ENCODE data around the gene ASS1. TPM values are rescaled to one million over a fixed set of nuclear protein-coding genes. Genes with fewer than 3 reads are reported as not detected.

ASS1 gene
- total and polyA plus RNA-seq, 2 of the 13 experiments (the other 11 are each of a cell fraction or from before 2014, with no cell fraction given): 77.6 to 122 TPM

DNA sequence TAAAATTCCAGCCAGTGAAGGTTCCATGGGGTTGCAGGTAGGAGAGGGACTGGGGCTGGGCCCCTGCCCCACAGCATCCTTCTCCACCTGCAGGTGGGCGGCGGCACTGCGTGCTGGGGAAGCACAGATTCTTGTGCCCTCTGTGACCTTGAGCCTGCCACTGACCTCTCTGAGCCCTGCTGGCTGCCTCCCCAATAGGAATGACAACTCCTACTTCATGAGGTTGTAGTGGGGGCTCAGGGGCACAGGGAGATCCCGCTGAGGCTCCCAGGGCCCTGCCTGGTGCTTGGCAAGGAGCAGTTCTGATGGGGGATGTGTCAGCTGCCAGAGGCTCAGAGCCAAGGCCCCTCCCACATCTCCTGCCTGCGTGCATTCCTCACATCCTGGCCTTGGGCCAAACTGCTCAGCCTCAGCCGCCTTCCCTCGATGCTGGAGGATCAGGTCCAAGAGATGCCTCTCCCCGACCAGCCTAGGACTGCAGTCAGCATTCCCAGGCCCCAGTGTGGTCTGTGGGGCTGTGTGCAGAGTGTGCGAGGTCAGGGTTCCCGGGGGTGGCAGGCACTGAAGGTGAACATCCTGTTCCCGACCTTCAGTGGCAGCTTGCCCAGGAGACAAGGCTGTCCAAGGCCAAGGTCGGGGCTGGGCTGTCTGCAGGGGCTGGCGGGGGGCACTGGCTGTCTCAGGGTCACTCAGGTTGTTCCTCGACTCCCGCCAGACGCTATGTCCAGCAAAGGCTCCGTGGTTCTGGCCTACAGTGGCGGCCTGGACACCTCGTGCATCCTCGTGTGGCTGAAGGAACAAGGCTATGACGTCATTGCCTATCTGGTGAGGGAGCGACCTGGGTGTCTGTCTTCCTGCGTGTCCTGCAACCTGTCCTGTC, 7.0 kb downstream of the ASS1 start (continued):
- no peak for TF ChIP-seq ZNF282 (IDR thresholded peaks at IDR 0.05; ENCODE audit: partially characterized antibody)
- no peak for TF ChIP-seq RFXAP (CRISPR knock-in tag; IDR thresholded peaks at IDR 0.05; ENCODE audit: borderline replicate concordance)
- TF ChIP-seq HDAC2 (CRISPR knock-in tag; IDR thresholded peaks at IDR 0.05): no peak; the same call in 1 of the 2 replicates
- no peak for TF ChIP-seq ZNF839 (CRISPR knock-in tag; IDR thresholded peaks at IDR 0.05; ENCODE audit: borderline replicate concordance)
- TF ChIP-seq, protein P1, sequence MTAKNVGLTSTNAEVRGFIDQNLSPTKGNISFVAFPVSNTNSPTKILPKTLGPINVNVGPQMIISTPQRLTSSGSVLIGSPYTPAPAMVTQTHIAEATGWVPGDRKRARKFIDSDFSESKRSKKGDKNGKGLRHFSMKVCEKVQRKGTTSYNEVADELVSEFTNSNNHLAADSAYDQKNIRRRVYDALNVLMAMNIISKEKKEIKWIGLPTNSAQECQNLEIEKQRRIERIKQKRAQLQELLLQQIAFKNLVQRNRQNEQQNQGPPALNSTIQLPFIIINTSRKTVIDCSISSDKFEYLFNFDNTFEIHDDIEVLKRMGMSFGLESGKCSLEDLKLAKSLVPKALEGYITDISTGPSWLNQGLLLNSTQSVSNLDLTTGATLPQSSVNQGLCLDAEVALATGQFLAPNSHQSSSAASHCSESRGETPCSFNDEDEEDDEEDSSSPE (CRISPR knock-in tag; IDR thresholded peaks at IDR 0.05): no peak
- no peak for TF ChIP-seq ZNF775 (CRISPR knock-in tag; IDR thresholded peaks at IDR 0.05; ENCODE audit: borderline replicate concordance)
- 0 out of 2 replicates have a peak, but pooled peaks have one; percentile 7 for TF ChIP-seq JUND (CRISPR knock-in tag; IDR thresholded peaks at IDR 0.05)
- TF ChIP-seq NPAS2 (CRISPR knock-in tag; IDR thresholded peaks at IDR 0.05; ENCODE audit: borderline replicate concordance): no peak
- TF ChIP-seq SALL1 (CRISPR knock-in tag; IDR thresholded peaks at IDR 0.05): peak; percentile 28; the same call in 1 of the 2 replicates
- TF ChIP-seq, protein P2, sequence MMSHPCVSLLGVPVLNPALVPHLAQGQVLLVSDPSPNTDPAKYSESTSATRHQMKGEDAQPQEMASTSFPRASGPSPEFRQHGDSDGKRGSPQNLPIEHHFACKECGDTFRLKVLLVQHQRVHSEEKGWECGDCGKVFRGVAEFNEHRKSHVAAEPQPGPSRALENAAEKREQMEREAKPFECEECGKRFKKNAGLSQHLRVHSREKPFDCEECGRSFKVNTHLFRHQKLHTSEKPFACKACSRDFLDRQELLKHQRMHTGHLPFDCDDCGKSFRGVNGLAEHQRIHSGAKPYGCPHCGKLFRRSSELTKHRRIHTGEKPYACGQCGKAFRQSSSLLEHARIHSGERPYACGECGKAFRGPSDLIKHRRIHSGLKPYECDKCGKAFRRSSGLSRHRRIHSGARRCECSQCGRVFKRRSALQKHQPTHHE (CRISPR knock-in tag; IDR thresholded peaks at IDR 0.05; ENCODE audit: borderline replicate concordance): no peak
- TF ChIP-seq, protein P3, sequence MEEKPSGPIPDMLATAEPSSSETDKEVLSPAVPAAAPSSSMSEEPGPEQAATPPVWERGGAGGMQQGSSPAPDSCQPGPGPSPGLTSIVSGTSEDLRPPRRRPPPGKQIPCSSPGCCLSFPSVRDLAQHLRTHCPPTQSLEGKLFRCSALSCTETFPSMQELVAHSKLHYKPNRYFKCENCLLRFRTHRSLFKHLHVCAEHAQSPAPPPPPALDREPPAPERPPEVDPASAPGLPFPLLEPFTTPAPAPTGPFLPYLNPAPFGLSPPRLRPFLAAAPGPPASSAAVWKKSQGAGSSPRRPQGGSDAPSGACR (CRISPR knock-in tag; IDR thresholded peaks at IDR 0.05): no peak
- peak; percentile 56; the same call in 1 of the 2 replicates for TF ChIP-seq TBX2 (CRISPR knock-in tag; IDR thresholded peaks at IDR 0.05; ENCODE audit: borderline replicate concordance)
- no peak for TF ChIP-seq ZNF253 (CRISPR knock-in tag; IDR thresholded peaks at IDR 0.05; ENCODE audit: borderline replicate concordance)
- TF ChIP-seq, protein P4, sequence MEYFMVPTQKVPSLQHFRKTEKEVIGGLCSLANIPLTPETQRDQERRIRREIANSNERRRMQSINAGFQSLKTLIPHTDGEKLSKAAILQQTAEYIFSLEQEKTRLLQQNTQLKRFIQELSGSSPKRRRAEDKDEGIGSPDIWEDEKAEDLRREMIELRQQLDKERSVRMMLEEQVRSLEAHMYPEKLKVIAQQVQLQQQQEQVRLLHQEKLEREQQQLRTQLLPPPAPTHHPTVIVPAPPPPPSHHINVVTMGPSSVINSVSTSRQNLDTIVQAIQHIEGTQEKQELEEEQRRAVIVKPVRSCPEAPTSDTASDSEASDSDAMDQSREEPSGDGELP (IDR thresholded peaks at IDR 0.05; ENCODE audit: borderline replicate concordance, low read depth): peak; percentile 22; the same call in 1 of the 2 replicates
- no peak for TF ChIP-seq HNRNPUL1 (IDR thresholded peaks at IDR 0.05; ENCODE audit: low read depth, low read length)
- TF ChIP-seq, protein P5, sequence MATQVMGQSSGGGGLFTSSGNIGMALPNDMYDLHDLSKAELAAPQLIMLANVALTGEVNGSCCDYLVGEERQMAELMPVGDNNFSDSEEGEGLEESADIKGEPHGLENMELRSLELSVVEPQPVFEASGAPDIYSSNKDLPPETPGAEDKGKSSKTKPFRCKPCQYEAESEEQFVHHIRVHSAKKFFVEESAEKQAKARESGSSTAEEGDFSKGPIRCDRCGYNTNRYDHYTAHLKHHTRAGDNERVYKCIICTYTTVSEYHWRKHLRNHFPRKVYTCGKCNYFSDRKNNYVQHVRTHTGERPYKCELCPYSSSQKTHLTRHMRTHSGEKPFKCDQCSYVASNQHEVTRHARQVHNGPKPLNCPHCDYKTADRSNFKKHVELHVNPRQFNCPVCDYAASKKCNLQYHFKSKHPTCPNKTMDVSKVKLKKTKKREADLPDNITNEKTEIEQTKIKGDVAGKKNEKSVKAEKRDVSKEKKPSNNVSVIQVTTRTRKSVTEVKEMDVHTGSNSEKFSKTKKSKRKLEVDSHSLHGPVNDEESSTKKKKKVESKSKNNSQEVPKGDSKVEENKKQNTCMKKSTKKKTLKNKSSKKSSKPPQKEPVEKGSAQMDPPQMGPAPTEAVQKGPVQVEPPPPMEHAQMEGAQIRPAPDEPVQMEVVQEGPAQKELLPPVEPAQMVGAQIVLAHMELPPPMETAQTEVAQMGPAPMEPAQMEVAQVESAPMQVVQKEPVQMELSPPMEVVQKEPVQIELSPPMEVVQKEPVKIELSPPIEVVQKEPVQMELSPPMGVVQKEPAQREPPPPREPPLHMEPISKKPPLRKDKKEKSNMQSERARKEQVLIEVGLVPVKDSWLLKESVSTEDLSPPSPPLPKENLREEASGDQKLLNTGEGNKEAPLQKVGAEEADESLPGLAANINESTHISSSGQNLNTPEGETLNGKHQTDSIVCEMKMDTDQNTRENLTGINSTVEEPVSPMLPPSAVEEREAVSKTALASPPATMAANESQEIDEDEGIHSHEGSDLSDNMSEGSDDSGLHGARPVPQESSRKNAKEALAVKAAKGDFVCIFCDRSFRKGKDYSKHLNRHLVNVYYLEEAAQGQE (IDR thresholded peaks at IDR 0.05; ENCODE audit: borderline replicate concordance in 1 of 2, low read depth in 1 of 2, low read length in 2 of 2): no peak
- TF ChIP-seq, protein P6, sequence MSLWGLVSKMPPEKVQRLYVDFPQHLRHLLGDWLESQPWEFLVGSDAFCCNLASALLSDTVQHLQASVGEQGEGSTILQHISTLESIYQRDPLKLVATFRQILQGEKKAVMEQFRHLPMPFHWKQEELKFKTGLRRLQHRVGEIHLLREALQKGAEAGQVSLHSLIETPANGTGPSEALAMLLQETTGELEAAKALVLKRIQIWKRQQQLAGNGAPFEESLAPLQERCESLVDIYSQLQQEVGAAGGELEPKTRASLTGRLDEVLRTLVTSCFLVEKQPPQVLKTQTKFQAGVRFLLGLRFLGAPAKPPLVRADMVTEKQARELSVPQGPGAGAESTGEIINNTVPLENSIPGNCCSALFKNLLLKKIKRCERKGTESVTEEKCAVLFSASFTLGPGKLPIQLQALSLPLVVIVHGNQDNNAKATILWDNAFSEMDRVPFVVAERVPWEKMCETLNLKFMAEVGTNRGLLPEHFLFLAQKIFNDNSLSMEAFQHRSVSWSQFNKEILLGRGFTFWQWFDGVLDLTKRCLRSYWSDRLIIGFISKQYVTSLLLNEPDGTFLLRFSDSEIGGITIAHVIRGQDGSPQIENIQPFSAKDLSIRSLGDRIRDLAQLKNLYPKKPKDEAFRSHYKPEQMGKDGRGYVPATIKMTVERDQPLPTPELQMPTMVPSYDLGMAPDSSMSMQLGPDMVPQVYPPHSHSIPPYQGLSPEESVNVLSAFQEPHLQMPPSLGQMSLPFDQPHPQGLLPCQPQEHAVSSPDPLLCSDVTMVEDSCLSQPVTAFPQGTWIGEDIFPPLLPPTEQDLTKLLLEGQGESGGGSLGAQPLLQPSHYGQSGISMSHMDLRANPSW (CRISPR knock-in tag; IDR thresholded peaks at IDR 0.05; ENCODE audit: borderline replicate concordance): no peak

Data from HepG2 (cell line).